GM12801 (cell line): Measurements from ENCODE around the gene PAGE2.

Experiments used
- TF ChIP-seq, protein P1 (sequence below): IDR thresholded peaks from one replicate; pipeline ENCODE4 v1.5.1; 2011; ENCODE audit warnings: control low read depth; ENCODE audit not compliant: insufficient read length; ENCODE audit errors: extremely low read depth

PAGE2 gene, protein sequence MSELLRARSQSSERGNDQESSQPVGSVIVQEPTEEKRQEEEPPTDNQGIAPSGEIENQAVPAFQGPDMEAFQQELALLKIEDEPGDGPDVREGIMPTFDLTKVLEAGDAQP

DNA sequence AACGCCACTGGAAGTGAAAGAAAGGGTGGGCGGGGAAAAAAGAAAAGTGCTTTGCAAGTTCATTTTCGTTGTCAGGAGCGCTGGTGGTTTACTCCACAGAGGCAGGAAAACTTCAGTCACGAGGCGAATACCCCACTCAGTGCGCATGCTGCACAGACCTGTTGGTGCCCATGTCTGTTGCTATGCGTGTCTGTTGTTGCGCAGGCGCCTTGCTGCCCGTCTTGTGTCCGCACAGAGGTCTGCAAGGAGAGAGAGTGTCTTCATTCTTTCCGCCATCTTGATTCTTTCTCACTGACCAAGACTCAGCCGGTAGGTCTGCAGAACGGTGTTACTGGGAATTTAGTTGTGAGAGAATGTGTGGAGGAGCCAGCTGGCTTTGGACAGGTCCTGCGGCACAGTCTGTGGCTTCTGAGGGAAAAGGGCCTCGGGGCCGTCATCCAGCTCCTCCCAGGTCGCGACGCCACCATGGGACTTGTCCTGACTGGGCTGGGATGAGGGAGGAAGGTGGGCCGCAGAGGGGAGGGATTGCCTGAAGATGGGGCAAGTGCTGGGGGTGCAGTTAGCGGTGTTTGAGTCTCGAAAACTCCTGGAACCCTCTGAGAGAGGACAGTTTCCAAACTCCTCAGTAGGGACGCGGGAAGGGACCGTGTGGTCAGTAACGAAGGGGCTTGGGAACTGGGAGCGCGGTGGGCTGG, at the start of gene PAGE2:
TSS of gene PAGE2 (plus strand) at position 224 of the 695 bp plus-strand sequence. CDS start 1,003 bp downstream, outside the sequence.
- TF ChIP-seq, protein P1, sequence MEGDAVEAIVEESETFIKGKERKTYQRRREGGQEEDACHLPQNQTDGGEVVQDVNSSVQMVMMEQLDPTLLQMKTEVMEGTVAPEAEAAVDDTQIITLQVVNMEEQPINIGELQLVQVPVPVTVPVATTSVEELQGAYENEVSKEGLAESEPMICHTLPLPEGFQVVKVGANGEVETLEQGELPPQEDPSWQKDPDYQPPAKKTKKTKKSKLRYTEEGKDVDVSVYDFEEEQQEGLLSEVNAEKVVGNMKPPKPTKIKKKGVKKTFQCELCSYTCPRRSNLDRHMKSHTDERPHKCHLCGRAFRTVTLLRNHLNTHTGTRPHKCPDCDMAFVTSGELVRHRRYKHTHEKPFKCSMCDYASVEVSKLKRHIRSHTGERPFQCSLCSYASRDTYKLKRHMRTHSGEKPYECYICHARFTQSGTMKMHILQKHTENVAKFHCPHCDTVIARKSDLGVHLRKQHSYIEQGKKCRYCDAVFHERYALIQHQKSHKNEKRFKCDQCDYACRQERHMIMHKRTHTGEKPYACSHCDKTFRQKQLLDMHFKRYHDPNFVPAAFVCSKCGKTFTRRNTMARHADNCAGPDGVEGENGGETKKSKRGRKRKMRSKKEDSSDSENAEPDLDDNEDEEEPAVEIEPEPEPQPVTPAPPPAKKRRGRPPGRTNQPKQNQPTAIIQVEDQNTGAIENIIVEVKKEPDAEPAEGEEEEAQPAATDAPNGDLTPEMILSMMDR, result no peak

DNA sequence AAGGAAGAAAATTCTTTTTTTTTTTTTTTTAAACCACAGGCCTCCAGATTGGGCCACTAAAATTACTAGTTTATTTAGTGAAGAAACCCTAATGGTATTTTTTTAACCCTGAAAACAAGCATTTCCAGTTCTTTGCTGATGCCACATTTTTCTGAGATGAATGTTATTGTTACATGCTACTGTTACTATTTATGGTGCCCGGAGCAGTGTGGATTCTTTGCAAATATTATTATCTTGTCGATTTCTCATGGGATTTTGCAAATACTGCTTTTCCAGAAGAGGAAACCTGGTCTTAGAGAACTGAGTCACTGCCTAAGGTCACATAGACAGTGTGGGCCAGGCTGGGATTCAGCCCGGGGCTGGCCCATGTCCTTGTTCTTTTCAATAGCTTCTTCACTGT, 49.3 kb upstream of the PAGE2 start:
- TF ChIP-seq, protein P1, result no peak

DNA sequence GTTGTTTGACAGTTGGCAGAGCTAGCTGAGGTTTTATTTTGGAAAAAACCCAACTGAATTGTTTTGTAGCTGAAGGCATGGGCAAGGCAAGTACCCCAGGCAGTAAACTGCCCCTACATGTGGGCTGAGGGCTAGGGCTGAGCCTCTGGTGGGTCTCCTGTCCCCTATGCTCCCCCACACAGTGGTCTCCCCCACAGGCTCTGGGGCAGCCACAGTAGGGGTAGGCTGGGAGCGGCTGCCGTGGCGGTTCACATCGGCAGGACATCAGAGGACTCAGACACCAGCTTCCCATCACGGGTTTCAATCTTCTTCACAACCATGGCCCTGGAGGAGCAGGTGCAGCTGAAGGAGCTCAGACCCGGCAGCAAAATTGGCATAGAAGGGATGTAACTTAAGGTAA, 47.3 kb upstream of the PAGE2 start:
- TF ChIP-seq, protein P1, result no peak

DNA sequence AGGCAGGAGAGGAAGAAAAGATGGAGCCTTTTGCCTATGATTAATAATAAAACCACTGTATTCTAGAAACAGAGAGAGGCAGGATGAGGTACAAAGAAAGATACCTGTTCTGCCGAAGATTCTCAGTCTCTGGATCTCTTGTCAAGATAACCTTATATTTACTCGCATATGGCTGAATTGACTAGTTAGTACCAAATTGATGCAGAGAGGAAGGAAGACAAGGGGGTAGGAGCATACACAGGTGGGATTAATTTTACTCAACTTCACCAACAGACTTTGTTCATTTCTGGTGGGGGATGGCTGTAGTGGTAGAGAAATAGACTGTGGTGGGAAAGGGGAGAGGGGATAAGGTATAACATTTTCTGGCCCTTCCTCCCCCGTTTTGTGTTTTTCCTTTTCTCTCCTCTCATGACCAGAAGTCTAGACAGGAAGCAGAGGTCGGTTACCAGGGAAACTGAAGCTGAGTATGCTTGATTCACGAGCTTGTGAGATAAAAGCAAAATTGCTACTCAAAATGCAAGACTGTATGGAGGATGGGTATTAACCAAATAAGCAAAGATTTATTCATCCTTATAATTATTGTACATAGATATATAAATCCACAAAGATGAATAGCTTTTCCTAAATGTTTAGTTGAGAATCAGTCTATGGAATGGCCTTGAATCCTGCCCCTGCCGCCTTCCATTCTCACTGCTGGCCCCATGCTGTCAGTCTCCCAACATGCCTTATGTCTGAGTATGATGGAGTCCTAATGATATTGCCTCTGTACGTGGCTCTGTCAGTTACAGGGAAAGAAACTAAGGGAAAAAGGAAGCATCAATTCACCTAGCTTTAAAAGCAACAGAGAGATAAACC, 31.8 kb upstream of the PAGE2 start:
- TF ChIP-seq, protein P1, result no peak

DNA sequence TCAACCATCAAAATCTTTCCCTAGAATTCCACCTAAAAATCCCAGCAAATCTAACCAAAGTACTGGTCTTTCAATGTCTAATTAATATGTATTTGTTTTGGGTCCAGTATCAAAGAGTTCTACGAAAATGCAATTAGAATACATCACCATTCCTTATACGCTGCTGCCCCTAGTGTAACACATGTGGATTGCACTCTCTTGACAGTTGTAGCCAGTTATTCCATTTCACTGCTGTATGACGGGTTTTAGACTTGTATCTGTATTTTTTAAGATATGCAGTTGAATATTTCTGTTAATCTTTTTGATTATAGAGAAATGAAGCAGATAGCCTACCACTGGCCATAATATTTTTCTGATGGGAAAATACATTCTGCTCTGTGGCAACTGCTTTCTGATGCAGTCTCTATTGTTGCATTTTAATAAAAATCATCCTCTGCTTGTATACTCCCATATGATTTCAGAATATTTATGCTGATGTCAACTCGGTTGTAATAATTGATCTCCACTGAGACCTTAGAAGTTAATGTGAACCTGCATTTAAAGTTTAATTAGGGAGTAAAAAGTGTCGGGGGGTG, 31.1 kb upstream of the PAGE2 start:
- TF ChIP-seq, protein P1, result no peak

DNA sequence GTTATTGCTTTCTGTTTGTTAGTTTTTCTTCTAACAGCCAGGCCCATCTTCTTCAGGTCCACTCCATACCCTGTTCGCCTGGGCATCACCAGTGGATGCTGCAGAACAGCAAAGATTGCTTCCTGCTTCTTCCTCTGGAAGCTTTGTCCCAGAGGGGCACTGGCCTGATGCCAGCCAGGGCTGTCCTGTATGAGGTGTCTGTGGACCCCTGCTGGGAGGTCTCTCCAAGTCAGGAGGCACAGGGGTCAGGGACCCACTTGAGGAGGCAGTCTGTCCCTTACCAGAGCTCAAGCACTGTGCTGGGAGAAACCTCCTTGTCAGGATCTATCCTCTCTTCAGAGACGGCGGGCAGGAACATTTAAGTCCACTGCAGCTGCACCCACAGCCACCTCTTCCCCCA, 16.5 kb upstream of the PAGE2 start:
- TF ChIP-seq, protein P1, result no peak

DNA sequence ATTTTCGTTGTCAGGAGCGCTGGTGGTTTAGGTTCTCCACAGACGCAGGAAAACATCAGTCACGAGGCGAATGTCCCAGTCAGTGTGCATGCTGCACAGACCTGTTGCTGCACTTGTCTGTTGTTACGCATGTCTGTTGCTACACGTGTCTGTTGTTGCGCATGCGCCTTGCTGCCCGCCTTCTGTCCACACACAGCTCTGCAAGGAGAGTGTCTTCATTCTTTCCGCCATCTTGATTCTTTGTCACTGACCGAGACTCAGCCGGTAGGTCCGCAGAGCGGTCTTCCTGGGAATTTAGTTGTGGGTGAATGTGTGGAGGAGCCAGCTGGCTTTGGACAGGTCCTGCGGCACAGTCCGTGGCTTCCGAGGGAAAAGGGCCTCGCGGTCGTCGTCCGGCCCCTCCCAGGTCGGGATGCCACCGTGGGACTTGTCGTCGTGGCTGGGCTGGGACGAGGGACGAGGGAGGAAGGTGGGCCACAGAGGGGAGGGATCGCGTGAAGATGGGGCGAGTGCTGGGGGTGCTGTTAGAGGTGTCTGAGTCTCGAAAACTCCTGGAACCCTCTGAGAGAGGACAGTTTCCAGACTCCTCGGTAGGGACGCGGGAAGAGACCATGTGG, 13.9 kb upstream of the PAGE2 start, which contains the start of gene PAGE2B:
TSS of gene PAGE2B (plus strand) at position 180 of the 617 bp plus-strand sequence. CDS start 1,012 bp downstream, outside the sequence.
- TF ChIP-seq, protein P1, result no peak
